Panc1 (cell line): ENCODE results near the gene ST6GALNAC6. TPM values are rescaled to one million over a fixed set of nuclear protein-coding genes. Genes with fewer than 3 reads are reported as not detected.

ENCODE experiments used
- ATAC-seq: fragments of 200-7000 bp; cut with Tn5 transposase; 2 replicates; pipeline ENCODE4 v1.9.1; 2020; ENCODE audit warnings: mild to moderate bottlenecking, moderate library complexity
- BruUV-seq: library from RNA; stranded (reverse); fragments of 400-500 nt; replicated peaks from 2 replicates; lab custom pipeline; 2021; lab: Mats Ljungman, UMichigan
- CTCF ChIA-PET: fragments of 300-600 bp; sonication (Branson Sonifier 250); formaldehyde crosslinking; loops from one replicate; lab custom pipeline; 2022; ENCODE audit warnings: antibody characterized with exemption; lab: Charles Lee
- POLR2A ChIA-PET: fragments of 300-600 bp; sonication (Branson Sonifier 250); formaldehyde crosslinking; loops from one replicate; lab custom pipeline; 2022; ENCODE audit warnings: antibody characterized with exemption; lab: Charles Lee
- DNase-seq: peaks from one replicate; pipeline ENCODE4 v3.0.0-alpha.2; 2010; ENCODE audit warnings: low read depth, low spot score
- H3K27ac ChIP-seq: 2 replicates; pipeline ENCODE4 v1.5.1; 2011; ENCODE audit warnings: mild to moderate bottlenecking, low read length, inconsistent platforms
- H3K27me3 ChIP-seq: fragments of 200-500 bp; sonication (Bioruptor generic); 2 replicates; pipeline ENCODE4 v1.6.0; 2014; ENCODE audit warnings: low read length, inconsistent platforms; ENCODE audit not compliant: control insufficient read depth, insufficient read depth
- H3K36me3 ChIP-seq: fragments of 200-500 bp; sonication (Bioruptor generic); 2 replicates; pipeline ENCODE4 v1.5.1; 2014; ENCODE audit warnings: inconsistent platforms, mild to moderate bottlenecking, low read length, moderate library complexity; ENCODE audit not compliant: control insufficient read depth, insufficient read depth
- H3K4me1 ChIP-seq: 2 replicates; pipeline ENCODE4 v1.5.1; 2011; ENCODE audit warnings: inconsistent platforms, mild to moderate bottlenecking, low read length, moderate library complexity; ENCODE audit not compliant: control insufficient read depth, insufficient read depth
- H3K4me3 ChIP-seq, 2 experiments: 2 replicates each; pipeline ENCODE4 v1.5.1; 2011 to 2012; ENCODE audit warnings: low read depth in 2 of 2, low read length in 2 of 2, mild to moderate bottlenecking in 2 of 2, inconsistent platforms in 1 of 2, moderate library complexity in 1 of 2
- H3K9me3 ChIP-seq: fragments of 200-500 bp; sonication (Bioruptor generic); 2 replicates; pipeline ENCODE4 v1.5.1; 2014; ENCODE audit warnings: low read depth, mild to moderate bottlenecking, inconsistent platforms, low read length, moderate library complexity; ENCODE audit not compliant: control insufficient read depth, insufficient read depth
- POLR2AphosphoS5 ChIP-seq: IDR thresholded peaks from 2 replicates; pipeline ENCODE4 v1.6.1; 2012; ENCODE audit warnings: mild to moderate bottlenecking, low read depth, low read length, moderate library complexity
- SIN3A ChIP-seq: IDR thresholded peaks from 2 replicates; pipeline ENCODE4 v1.6.1; 2012; ENCODE audit warnings: low read depth, mild to moderate bottlenecking, low read length, moderate library complexity, borderline replicate concordance; ENCODE audit not compliant: insufficient read depth
- TCF7L2 ChIP-seq: IDR thresholded peaks from 2 replicates; pipeline ENCODE4 v1.6.1; 2011; ENCODE audit warnings: mild to moderate bottlenecking, low read depth, low read length, inconsistent platforms
- in situ Hi-C: cut with HindIII; loops from 2 replicates; pipeline ENCODE4 v1.10.0; 2016; ENCODE audit warnings: low sequenced_read_pairs, low pct_unique_long_range_greater_than_20kb
- intact Hi-C: fragments of 100-400 bp; cut with micrococcal nuclease; formaldehyde crosslinking; loops from one replicate; pipeline ENCODE4 v1.10.0; 2022; ENCODE audit not compliant: unreplicated experiment
- total RNA-seq: library from RNA; stranded (reverse); gene quantifications from one replicate; pipeline ENCODE4 v1.2.1, GENCODE V29; 2021; ENCODE audit not compliant: unreplicated experiment
- TF ChIP-seq, protein P1 (sequence below): fragments of 450-650 bp; IDR thresholded peaks from 2 replicates; pipeline ENCODE4 v1.5.1; 2017; ENCODE audit warnings: mild to moderate bottlenecking
- TF ChIP-seq, protein P2 (sequence below), 2 experiments: IDR thresholded peaks; 2 replicates each; pipeline ENCODE4 v1.6.1; 2011 to 2012; ENCODE audit warnings: low read depth in 2 of 2, control low read depth in 1 of 2, low read length in 1 of 2, mild to moderate bottlenecking in 1 of 2, moderate library complexity in 1 of 2; ENCODE audit not compliant: insufficient read depth in 1 of 2

ST6GALNAC6 gene
- total RNA-seq, 1 experiment from 2014 or later: 50.2 TPM

- no peak for TF ChIP-seq POLR2AphosphoS5
- TF ChIP-seq, protein P1, sequence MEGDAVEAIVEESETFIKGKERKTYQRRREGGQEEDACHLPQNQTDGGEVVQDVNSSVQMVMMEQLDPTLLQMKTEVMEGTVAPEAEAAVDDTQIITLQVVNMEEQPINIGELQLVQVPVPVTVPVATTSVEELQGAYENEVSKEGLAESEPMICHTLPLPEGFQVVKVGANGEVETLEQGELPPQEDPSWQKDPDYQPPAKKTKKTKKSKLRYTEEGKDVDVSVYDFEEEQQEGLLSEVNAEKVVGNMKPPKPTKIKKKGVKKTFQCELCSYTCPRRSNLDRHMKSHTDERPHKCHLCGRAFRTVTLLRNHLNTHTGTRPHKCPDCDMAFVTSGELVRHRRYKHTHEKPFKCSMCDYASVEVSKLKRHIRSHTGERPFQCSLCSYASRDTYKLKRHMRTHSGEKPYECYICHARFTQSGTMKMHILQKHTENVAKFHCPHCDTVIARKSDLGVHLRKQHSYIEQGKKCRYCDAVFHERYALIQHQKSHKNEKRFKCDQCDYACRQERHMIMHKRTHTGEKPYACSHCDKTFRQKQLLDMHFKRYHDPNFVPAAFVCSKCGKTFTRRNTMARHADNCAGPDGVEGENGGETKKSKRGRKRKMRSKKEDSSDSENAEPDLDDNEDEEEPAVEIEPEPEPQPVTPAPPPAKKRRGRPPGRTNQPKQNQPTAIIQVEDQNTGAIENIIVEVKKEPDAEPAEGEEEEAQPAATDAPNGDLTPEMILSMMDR: no peak
- TF ChIP-seq, protein P2, sequence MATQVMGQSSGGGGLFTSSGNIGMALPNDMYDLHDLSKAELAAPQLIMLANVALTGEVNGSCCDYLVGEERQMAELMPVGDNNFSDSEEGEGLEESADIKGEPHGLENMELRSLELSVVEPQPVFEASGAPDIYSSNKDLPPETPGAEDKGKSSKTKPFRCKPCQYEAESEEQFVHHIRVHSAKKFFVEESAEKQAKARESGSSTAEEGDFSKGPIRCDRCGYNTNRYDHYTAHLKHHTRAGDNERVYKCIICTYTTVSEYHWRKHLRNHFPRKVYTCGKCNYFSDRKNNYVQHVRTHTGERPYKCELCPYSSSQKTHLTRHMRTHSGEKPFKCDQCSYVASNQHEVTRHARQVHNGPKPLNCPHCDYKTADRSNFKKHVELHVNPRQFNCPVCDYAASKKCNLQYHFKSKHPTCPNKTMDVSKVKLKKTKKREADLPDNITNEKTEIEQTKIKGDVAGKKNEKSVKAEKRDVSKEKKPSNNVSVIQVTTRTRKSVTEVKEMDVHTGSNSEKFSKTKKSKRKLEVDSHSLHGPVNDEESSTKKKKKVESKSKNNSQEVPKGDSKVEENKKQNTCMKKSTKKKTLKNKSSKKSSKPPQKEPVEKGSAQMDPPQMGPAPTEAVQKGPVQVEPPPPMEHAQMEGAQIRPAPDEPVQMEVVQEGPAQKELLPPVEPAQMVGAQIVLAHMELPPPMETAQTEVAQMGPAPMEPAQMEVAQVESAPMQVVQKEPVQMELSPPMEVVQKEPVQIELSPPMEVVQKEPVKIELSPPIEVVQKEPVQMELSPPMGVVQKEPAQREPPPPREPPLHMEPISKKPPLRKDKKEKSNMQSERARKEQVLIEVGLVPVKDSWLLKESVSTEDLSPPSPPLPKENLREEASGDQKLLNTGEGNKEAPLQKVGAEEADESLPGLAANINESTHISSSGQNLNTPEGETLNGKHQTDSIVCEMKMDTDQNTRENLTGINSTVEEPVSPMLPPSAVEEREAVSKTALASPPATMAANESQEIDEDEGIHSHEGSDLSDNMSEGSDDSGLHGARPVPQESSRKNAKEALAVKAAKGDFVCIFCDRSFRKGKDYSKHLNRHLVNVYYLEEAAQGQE (IDR thresholded peaks at IDR 0.05; ENCODE audit: insufficient read depth in 1 of 2, low read depth in 2 of 2, low read length in 1 of 2): no peak
- TF ChIP-seq TCF7L2: no peak
- no peak for TF ChIP-seq SIN3A
- DNase-seq (no peak), ATAC-seq (peak; percentile 51)
- H3K4me1 ChIP-seq: peaks cover 30% of the 10 kb centered on the region; the same call in 1 of the 2 replicates
- no peaks in the 10 kb centered on the region for H3K27me3 ChIP-seq
- CTCF ChIA-PET: no interaction called here
- H3K27ac ChIP-seq: peak overlapping the region; percentile 83
- in situ Hi-C loops (no loop called here), intact Hi-C loops (loop anchor here (10.0 kb wide), 1 partner anchor 73 kb away; the partner anchor contains the start of gene FPGS)
- H3K9me3 ChIP-seq: no peaks in the 10 kb centered on the region
- H3K4me3 ChIP-seq: peak overlapping the region; percentile 39 to 64
- POLR2A ChIA-PET: no interaction called here
- no peaks in the 10 kb centered on the region for H3K36me3 ChIP-seq
- BruUV-seq: no TSS peak
These were observed 21.3 kb downstream of the ST6GALNAC6 start for GRCh38 chr9:127878001-127878651.

- intact Hi-C loops (loop anchor here (10.0 kb wide), 1 partner anchor 73 kb away; the partner anchor contains the start of gene FPGS), in situ Hi-C loops (no loop called here)
- TF ChIP-seq POLR2AphosphoS5 (peak; percentile 56; the same call in 1 of the 2 replicates), TCF7L2 (no peak)
- TF ChIP-seq, protein P1: no peak
- TF ChIP-seq, protein P2 (IDR thresholded peaks at IDR 0.05; ENCODE audit: insufficient read depth in 1 of 2, low read depth in 2 of 2, low read length in 1 of 2): no peak
- H3K4me1 ChIP-seq: peaks cover 30% of the 10 kb centered on the region; the same call in 1 of the 2 replicates
- ATAC-seq (peak; percentile 83), DNase-seq (no peak)
- POLR2A ChIA-PET: no interaction called here
- H3K4me3 ChIP-seq: peak within 1 kb of the TSS; percentile 39 to 64
- no peaks in the 10 kb centered on the region for H3K9me3 ChIP-seq
- CTCF ChIA-PET: no interaction called here
- H3K27me3 ChIP-seq: no peaks in the 10 kb centered on the region
- no peaks in the 10 kb centered on the region for H3K36me3 ChIP-seq
- peak within 1 kb of the TSS; percentile 83 for H3K27ac ChIP-seq
- BruUV-seq: no TSS peak
These were observed 21.8 kb downstream of the ST6GALNAC6 start, which contains the start of gene AK1 for GRCh38 chr9:127877566-127877998. TSS of gene AK1 (minus strand) at chr9:127877675. CDS start at chr9:127874617, 3,058 bp downstream.
